Spleen (tissue), 13 donors: ENCODE results near the gene DNAJB8. TPM values are rescaled to one million over a fixed set of nuclear protein-coding genes. Genes with fewer than 3 reads are reported as not detected.

Experiments used
- DNase-seq: peaks from one replicate; pipeline ENCODE4 v3.0.0-alpha.2; 2020
- H3K27ac ChIP-seq, 8 donors: fragments of 200-600 bp; sonication (generic) in 7 of 8; 1 replicate in 4 of 8; 2 replicates in 4 of 8; pipeline versions ENCODE4 v1.5.0 to v1.8.0; 2016 to 2021; ENCODE audit warnings: inconsistent platforms in 4 of 8, mild to moderate bottlenecking in 4 of 8, moderate library complexity in 1 of 8
- H3K27me3 ChIP-seq, 7 donors: fragments of 200-600 bp; sonication (generic) in 6 of 7; replicated peaks in 1 of 7; 1 replicate in 4 of 7; 2 replicates in 3 of 7; pipeline versions ENCODE4 v1.5.0 to v1.8.0; 2016 to 2021; ENCODE audit warnings: inconsistent platforms in 3 of 7, mild to moderate bottlenecking in 1 of 7
- H3K36me3 ChIP-seq, 6 donors: fragments of 200-600 bp; sonication (generic) in 5 of 6; 1 replicate in 4 of 6; 2 replicates in 2 of 6; pipeline versions ENCODE4 v1.5.0 to v1.8.0; 2016 to 2021; ENCODE audit warnings: inconsistent platforms in 2 of 6
- H3K4me1 ChIP-seq, 6 donors: fragments of 200-600 bp; sonication (generic) in 5 of 6; 1 replicate in 3 of 6; 2 replicates in 3 of 6; pipeline versions ENCODE4 v1.5.0 to v1.8.0; 2016 to 2021; ENCODE audit warnings: inconsistent platforms in 3 of 6
- H3K4me3 ChIP-seq, 8 donors: fragments of 200-600 bp; sonication (generic) in 7 of 8; 1 replicate in 4 of 8; 2 replicates in 4 of 8; pipeline versions ENCODE4 v1.5.0 to v1.8.0; 2016 to 2021; ENCODE audit warnings: inconsistent platforms in 4 of 8, mild to moderate bottlenecking in 4 of 8, moderate library complexity in 2 of 8
- H3K9me3 ChIP-seq, 8 donors: fragments of 200-600 bp; sonication (generic) in 7 of 8; 1 replicate in 4 of 8; 2 replicates in 4 of 8; pipeline versions ENCODE4 v1.5.0 to v1.8.0; 2016 to 2021; ENCODE audit warnings: inconsistent platforms in 4 of 8
- CTCF ChIP-seq, 11 experiments: fragments of 200-600 bp in 7 of 11; fragments of 450-650 bp in 4 of 11; sonication (generic) in 4 of 11; IDR thresholded peaks in 8 of 11; conservative IDR thresholded peaks in 3 of 11; 1 replicate in 7 of 11; 2 replicates in 4 of 11; pipeline versions ENCODE4 v1.4.0 to v1.8.0; 2016 to 2021; ENCODE audit warnings: antibody characterized with exemption in 11 of 11, inconsistent platforms in 4 of 11, mild to moderate bottlenecking in 1 of 11
- POLR2A ChIP-seq, 3 donors: fragments of 450-650 bp; IDR thresholded peaks; one replicate each; pipeline ENCODE4 v1.5.1; 2017; ENCODE audit warnings: antibody characterized with exemption in 3 of 3, mild to moderate bottlenecking in 1 of 3
- POLR2AphosphoS5 ChIP-seq, 3 donors: sonication (generic); formaldehyde crosslinking; IDR thresholded peaks; one replicate each; pipeline ENCODE4 v1.5.1; 2017; ENCODE audit warnings: antibody characterized with exemption in 3 of 3
- whole genome bisulfite sequencing, 5 donors: extraction: QIAGEN DNeasy Blood & Tissue Kit in 3 of 5; methylation state at CpG; one replicate each; pipeline versions ENCODE4 v1.1.5 to v1.1.7; 2013 to 2018; 5-methylcytosine and 5-hydroxymethylcytosine counted together
- intact Hi-C: fragments of 100-400 bp; cut with DNase I; formaldehyde crosslinking; loops from one replicate; pipeline ENCODE4 v1.15.0; 2023; ENCODE audit warnings: low total_unique reads
- long read RNA-seq, 2 donors: transcript quantifications; one replicate each; lab custom pipeline, GENCODE V29; 2026
- polyA plus RNA-seq, 3 donors: library from polyadenylated mRNA; stranded (reverse); fragments of 200-250 nt; gene quantifications; one replicate each; pipeline ENCODE4 v1.2.1, GENCODE V29; 2013
- total RNA-seq, 7 donors: library from RNA; depleted of rRNA in 3 of 7; stranded (reverse); fragments of >200 nt in 3 of 7; fragmentation: NEBNext Ultra II Directional in 4 of 7; extraction: Animal tissue kit (Norgen Biotek cat#: 25700) in 4 of 7; gene quantifications; one replicate each; pipeline versions ENCODE4 v1.1.0 to v1.2.1, GENCODE V29; 2016 to 2021
- donor health status: healthy with polysubstance abuse.
- donor health status: DM: no; HTN: no; CAD: no; lungs with moderate emphysema.
- donor health status: DM: no; HTN: no; CAD: no.
- donor health status: Bipolar disorder and iron deficiency.
- donor health status: healthy.
- donor health status: DM: no; HTN: no; CAD: no.
- donor health status: DM: yes; HTN: yes; CAD: no.

Gene DNAJB8
- total RNA-seq: not detected
- not detected for polyA plus RNA-seq
- long read RNA-seq, donor 1: 0 reads
- long read RNA-seq, donor 2: 0 reads

DNA sequence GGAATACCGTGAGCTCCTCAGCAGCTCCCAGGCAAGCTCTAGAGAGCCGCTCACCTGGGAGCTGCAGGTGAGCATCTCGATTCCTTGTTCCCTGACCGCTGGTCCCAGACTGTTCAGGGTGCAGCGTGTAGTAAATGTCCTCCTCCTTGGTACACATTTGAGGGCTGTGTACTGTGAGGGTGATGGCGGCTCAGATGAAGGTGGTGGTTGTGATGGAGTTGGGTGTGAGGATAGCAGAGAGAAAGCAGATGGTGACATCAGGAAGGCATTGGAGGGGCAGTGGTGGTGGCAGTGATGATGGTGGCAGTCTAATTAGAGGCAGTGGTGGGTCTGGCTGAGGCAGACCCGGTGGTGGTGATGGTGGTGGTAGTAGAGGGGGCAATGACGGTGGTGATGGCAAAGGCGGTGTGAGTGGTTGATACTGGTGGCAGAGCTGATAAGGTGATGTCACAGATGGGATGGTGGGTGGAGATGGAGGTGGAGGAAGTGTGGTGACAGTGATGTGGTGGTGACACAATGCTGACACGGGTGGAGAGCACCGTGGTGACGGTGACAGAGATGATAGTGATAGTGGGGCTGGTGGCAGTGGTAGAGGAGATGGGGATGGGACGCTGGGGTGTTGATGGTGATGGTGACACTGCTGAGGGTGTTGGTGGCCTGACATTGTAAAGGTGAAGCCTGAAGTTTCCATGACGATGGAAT is at the start of gene DNAJB8:
Gene DNAJB8 (minus strand): TSS at position 51 of the 702 bp plus-strand sequence. CDS start 3,645 bp downstream, outside the sequence.
- 77 to 85% (median 80%) methylated on average over 14 of the region's 14 CpGs for WGBS, 5 donors
- Histone ChIP-seq H3K9me3 (no peaks in the 10 kb centered on the region), H3K27ac (no peak within 1 kb of the TSS)

DNA sequence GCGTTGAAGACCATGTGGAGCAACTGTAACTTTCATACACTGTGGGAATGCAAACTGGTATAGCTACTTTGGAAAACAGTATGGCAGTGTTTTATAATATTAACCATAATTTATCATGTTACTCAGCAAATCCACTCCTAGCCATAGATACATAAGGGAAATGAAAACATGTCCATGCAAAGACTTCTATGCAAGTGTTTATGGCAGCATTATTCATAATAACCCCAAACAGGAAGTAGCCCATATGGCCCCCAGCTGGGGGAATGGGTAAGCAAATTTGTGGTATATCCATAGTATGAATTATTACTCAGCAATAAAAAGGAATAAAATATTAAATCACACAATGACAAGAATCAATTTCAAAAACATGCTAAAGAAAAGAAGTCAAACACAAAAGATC is 49.3 kb upstream of the DNAJB8 start:
- Histone ChIP-seq H3K4me3 (no peak overlapping the region), H3K27ac (no peak overlapping the region), H3K27me3 (peaks cover 0 to 24% (median 0%) of the 10 kb centered on the region in 7 donors), H3K4me1 (no peaks in the 10 kb centered on the region), H3K36me3 (no peaks in the 10 kb centered on the region), H3K9me3 (peaks cover 0 to 21% (median 15%) of the 10 kb centered on the region in 8 donors)
- no peak for DNase-seq
- WGBS, 5 donors: 80 to 97% (median 92%) methylated on average over 1 of the region's 1 CpG
- intact Hi-C loops: no loop called here
- TF ChIP-seq CTCF (IDR thresholded peaks at IDR 0.05 in 8 of 11, conservative IDR thresholded peaks at IDR 0.05 in 3 of 11) (no peak), POLR2A (IDR thresholded peaks at IDR 0.05) (no peak)

More for the DNA sequence above, at the start of gene DNAJB8:
- H3K36me3 ChIP-seq: no peaks in the 10 kb centered on the region
- TF ChIP-seq CTCF (IDR thresholded peaks at IDR 0.05 in 8 of 11, conservative IDR thresholded peaks at IDR 0.05 in 3 of 11) (no peak), POLR2AphosphoS5 (IDR thresholded peaks at IDR 0.05) (no peak), POLR2A (IDR thresholded peaks at IDR 0.05) (no peak)
- H3K4me3 ChIP-seq: no peak within 1 kb of the TSS
- intact Hi-C loops: no loop called here
- H3K27me3 ChIP-seq: peaks cover 0 to 12% (median 0%) of the 10 kb centered on the region in 7 donors
- H3K4me1 ChIP-seq: no peaks in the 10 kb centered on the region
- DNase-seq: no peak

DNA sequence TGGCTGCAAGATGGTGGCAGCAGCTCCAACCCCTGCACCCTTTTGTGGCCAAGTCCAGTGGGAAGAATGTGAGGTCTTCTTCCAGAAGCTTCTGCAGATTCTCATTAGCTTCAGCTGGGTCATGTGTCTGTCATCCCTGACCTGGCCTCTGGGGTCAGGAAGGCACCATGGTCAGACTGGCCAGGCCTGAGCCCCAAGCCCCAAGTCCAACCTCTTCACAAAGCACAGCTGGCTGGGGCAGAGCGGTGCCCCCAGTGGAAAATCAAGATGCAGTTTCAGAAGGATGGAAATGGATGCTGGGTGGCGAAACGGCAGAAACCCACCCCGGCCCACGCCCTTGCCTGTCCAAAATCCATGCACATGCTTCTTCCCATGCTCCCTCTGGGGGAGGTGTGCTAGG is 42.2 kb upstream of the DNAJB8 start:
- Histone ChIP-seq H3K4me1 (no peaks in the 10 kb centered on the region), H3K9me3 (peaks cover 0 to 9% (median 4%) of the 10 kb centered on the region in 8 donors), H3K4me3 (no peak overlapping the region), H3K27ac (no peak overlapping the region), H3K36me3 (no peaks in the 10 kb centered on the region), H3K27me3 (peaks cover 0 to 19% (median 0%) of the 10 kb centered on the region in 7 donors)
- WGBS, 5 donors: 86 to 94% (median 90%) methylated on average over 5 of the region's 5 CpGs
- DNase-seq: peak; percentile 41
- intact Hi-C loops: no loop called here
- TF ChIP-seq CTCF (IDR thresholded peaks at IDR 0.05 in 8 of 11, conservative IDR thresholded peaks at IDR 0.05 in 3 of 11): no peak
- TF ChIP-seq POLR2A (IDR thresholded peaks at IDR 0.05): no peak
- TF ChIP-seq POLR2AphosphoS5 (IDR thresholded peaks at IDR 0.05): no peak

DNA sequence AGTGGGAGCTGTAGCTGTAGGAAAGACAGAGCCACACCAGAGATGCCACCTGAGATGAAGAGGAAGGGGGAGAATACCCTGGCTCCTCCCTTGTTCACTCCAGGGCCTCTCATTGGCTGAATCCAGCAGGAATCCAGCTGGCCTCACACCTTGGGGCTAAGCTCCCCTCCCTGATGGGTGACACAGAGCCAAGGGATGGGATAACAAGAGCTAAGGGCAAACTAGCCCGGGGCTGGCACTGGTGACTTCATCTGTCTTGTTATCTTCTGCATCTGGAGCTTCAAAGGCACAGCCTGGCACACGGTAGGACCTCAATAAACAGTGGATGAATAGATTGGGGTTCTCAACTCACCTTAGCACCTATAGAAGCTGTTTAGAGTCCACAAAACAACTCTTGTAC is 40.1 kb upstream of the DNAJB8 start:
- peaks cover 0 to 4% (median 0%) of the 10 kb centered on the region in 8 donors for H3K9me3 ChIP-seq
- WGBS, 5 donors: 57 to 83% (median 81%) methylated on average over 1 to 2 of the region's 2 CpGs
- no peak overlapping the region for H3K27ac ChIP-seq
- H3K36me3 ChIP-seq: no peaks in the 10 kb centered on the region
- TF ChIP-seq CTCF (IDR thresholded peaks at IDR 0.05 in 8 of 11, conservative IDR thresholded peaks at IDR 0.05 in 3 of 11): no peak
- TF ChIP-seq POLR2A (IDR thresholded peaks at IDR 0.05): no peak
- TF ChIP-seq POLR2AphosphoS5 (IDR thresholded peaks at IDR 0.05): no peak
- H3K27me3 ChIP-seq: peaks cover 0 to 19% (median 0%) of the 10 kb centered on the region in 7 donors
- intact Hi-C loops: no loop called here
- DNase-seq: no peak
- no peaks in the 10 kb centered on the region for H3K4me1 ChIP-seq
- H3K4me3 ChIP-seq: no peak overlapping the region
